ENCODE data around the gene CPSF6.
"Not testable (repeated sequence)": the region's sequence is repeated elsewhere in the genome, so short reads cannot be mapped to it uniquely, and the experiment has no call there.

Gene CPSF6

GRCh38 chr12:69254862-69255261 lies 15.5 kb downstream of the CPSF6 start:
- TF ChIP-seq, protein P1, sequence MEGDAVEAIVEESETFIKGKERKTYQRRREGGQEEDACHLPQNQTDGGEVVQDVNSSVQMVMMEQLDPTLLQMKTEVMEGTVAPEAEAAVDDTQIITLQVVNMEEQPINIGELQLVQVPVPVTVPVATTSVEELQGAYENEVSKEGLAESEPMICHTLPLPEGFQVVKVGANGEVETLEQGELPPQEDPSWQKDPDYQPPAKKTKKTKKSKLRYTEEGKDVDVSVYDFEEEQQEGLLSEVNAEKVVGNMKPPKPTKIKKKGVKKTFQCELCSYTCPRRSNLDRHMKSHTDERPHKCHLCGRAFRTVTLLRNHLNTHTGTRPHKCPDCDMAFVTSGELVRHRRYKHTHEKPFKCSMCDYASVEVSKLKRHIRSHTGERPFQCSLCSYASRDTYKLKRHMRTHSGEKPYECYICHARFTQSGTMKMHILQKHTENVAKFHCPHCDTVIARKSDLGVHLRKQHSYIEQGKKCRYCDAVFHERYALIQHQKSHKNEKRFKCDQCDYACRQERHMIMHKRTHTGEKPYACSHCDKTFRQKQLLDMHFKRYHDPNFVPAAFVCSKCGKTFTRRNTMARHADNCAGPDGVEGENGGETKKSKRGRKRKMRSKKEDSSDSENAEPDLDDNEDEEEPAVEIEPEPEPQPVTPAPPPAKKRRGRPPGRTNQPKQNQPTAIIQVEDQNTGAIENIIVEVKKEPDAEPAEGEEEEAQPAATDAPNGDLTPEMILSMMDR (IDR thresholded peaks at IDR 0.05; ENCODE audit: insufficient read depth, low read length, missing control alignments), result no peak
- CTCF ChIA-PET, result interaction anchor here (0.8 to 2.9 kb wide), 9 partner anchors 10 to 425 kb away, joined by 3 to 28 read pairs (median 5); no protein-coding TSS in a partner anchor
- no peak overlapping the region for H3K4me3 ChIP-seq (ENCODE audit: low read depth, low read length)
- no peak for DNase-seq (ENCODE audit: low read depth, low spot score)
- POLR2A ChIA-PET, result no interaction called here

GRCh38 chr12:69258655-69259054 lies 19.3 kb downstream of the CPSF6 start:
- POLR2A ChIA-PET, result no interaction called here
- TF ChIP-seq, protein P1 (IDR thresholded peaks at IDR 0.05; ENCODE audit: insufficient read depth, low read length, missing control alignments), result no peak
- CTCF ChIA-PET, result interaction anchor here (0.9 to 1.3 kb wide), 3 partner anchors 100 to 104 kb away, joined by 3 to 4 read pairs (median 3); no protein-coding TSS in a partner anchor
- no peak for DNase-seq (ENCODE audit: low read depth, low spot score)
- no peak overlapping the region for H3K4me3 ChIP-seq (ENCODE audit: low read depth, low read length)

DNA sequence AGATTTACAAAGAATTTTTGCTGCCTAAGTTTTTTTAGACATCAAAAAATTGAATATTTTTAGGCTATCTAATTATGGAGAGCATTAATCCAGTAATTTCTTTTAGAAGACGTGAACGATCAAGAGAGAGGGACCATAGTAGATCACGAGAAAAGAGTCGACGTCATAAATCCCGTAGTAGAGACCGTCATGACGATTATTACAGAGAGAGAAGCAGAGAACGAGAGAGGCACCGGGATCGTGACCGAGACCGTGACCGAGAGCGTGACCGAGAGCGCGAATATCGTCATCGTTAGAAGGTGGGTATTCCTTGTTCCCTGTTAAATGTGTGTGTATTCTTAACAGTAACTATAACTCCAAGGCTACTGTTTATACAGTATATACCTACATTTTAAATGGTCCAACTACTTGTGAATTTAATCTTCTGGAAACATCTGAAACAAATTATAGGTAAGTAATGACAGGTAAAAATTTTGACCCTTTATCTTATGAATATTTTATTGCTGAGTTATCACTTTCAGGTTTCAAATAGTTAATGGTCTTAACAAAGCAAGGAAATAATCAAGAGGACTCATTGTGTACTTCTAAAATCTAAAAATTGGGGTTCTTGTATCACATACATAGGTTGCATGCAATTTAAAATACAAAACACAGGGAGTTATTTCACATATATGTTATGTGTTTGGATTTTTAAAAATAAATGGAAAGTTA lies 23.1 kb downstream of the CPSF6 start:
- H3K4me3 ChIP-seq (ENCODE audit: low read depth, low read length), result no peak overlapping the region
- ChIA-PET POLR2A (no interaction called here), CTCF (interaction anchor here (3.9 kb wide), 1 partner anchor 8 kb away, joined by 25 read pairs; no protein-coding TSS in a partner anchor)
- DNase-seq (ENCODE audit: low read depth, low spot score), result no peak
- TF ChIP-seq, protein P1 (IDR thresholded peaks at IDR 0.05; ENCODE audit: insufficient read depth, low read length, missing control alignments), result no peak

DNA sequence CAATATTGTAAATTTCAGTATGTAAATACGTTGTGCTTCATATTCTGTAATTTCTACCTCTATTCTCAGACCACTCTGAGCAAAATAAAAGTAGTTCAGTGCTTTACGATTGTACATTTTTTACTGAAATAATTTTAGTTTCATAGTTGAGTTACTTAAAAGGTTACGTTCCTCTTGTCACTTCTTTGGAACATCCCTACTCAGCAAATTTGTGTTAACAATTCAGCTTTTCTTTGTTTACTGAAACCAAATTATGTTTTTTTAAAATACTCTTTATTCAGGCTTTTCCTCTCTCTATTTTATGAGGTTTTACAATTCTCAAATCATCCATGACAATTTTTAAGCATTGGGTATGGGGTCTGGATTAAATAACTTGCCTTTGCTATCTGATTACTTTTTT lies 25.8 kb downstream of the CPSF6 start:
- TF ChIP-seq, protein P1 (IDR thresholded peaks at IDR 0.05; ENCODE audit: insufficient read depth, low read length, missing control alignments), result no peak
- DNase-seq (ENCODE audit: low read depth, low spot score), result no peak
- ChIA-PET POLR2A (no interaction called here), CTCF (interaction anchor here (1.1 to 3.9 kb wide), 4 partner anchors 9 to 109 kb away, joined by 3 to 25 read pairs (median 4); no protein-coding TSS in a partner anchor)
- no peak overlapping the region for H3K4me3 ChIP-seq (ENCODE audit: low read depth, low read length)

DNA sequence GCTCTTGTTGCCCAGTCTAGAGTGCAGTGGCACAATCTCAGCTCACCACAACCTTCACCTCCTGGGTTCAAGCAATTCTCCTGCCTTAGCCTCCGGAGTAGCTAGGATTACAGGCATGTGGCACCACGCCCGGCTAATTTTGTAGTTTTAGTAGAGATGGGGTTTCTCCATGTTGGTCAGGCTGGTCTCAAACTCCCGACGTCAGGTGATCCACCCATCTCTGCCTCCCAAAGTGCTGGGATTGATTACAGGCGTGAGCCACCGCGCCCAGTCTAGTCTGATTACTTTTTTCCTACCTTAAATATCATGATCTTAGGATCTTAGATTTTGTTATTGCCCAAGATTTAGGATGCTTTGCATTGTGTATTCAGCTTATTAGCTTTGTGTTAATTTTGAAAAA lies 26.3 kb downstream of the CPSF6 start:
- POLR2A ChIA-PET; H3K4me3 ChIP-seq (ENCODE audit: low read depth, low read length); DNase-seq (ENCODE audit: low read depth, low spot score): not testable (repeated sequence)
- CTCF ChIA-PET, result interaction anchor here (1.5 to 3.9 kb wide), 3 partner anchors 9 to 110 kb away, joined by 3 to 25 read pairs (median 4); no protein-coding TSS in a partner anchor

DNA sequence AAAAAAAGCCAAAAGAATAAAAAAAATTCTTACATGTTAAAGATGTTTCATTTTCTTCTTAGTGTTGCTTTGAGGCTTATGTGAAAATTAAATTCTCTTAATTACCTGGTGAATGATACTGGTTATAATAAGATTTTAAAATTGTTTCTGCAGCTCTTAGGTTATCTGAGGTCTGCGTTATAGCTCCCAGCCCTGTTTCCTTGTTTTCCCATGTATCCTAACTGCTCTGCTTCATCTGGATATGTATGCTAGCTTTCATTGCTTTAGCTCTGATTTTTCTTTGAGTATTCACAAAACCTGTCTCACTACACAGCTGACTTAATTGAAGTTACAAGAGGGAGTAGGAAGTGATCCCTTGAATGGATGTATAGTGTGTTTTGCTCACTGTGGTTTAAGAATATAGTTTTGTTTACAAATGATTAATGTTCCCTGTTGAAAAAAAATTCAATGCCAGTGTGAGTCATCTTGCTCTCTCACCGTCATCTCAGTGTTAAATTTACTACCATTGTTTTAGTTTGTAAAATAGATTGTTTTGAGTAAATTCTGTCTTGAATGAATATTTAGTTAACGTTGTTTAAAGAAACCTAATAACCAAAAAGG lies 26.8 kb downstream of the CPSF6 start:
- ChIA-PET CTCF (interaction anchor here (1.6 to 3.9 kb wide), 2 partner anchors 12 to 110 kb away, joined by 4 to 25 read pairs; no protein-coding TSS in a partner anchor), POLR2A (no interaction called here)
- TF ChIP-seq, protein P1 (IDR thresholded peaks at IDR 0.05; ENCODE audit: insufficient read depth, low read length, missing control alignments), result no peak
- DNase-seq (ENCODE audit: low read depth, low spot score), result no peak
- no peak overlapping the region for H3K4me3 ChIP-seq (ENCODE audit: low read depth, low read length)
